HAP-1 (cell line): ENCODE measurements around the gene SLX4IP.
"Not testable (repeated sequence)": the region's sequence is repeated elsewhere in the genome, so short reads cannot be mapped to it uniquely, and the experiment has no call there.

ENCODE experiments used
- DNase-seq, 2 experiments: peaks; one replicate each; pipeline ENCODE4 v3.0.0-alpha.2; 2016 to 2020; ENCODE audit warnings: low spot score in 2 of 2
- H3K27me3 ChIP-seq: fragments of 250-450 bp; sonication (Bioruptor Pico); 2 replicates; pipeline ENCODE4 v1.5.1; 2020; ENCODE audit warnings: low read depth, mild to moderate bottlenecking, moderate library complexity
- H3K36me3 ChIP-seq: fragments of 250-450 bp; sonication (Bioruptor Pico); replicated peaks from 2 replicates; pipeline ENCODE4 v1.5.1; 2020; ENCODE audit warnings: mild to moderate bottlenecking
- H3K4me1 ChIP-seq: fragments of 250-450 bp; sonication (Bioruptor Pico); 2 replicates; pipeline ENCODE4 v1.5.1; 2020; ENCODE audit warnings: mild to moderate bottlenecking
- H3K4me3 ChIP-seq: fragments of 250-450 bp; sonication (Bioruptor Pico); 2 replicates; pipeline ENCODE4 v1.5.1; 2020; ENCODE audit warnings: mild to moderate bottlenecking, moderate library complexity
- H3K9me3 ChIP-seq: fragments of 250-450 bp; sonication (Bioruptor Pico); 2 replicates; pipeline ENCODE4 v1.5.1; 2020; ENCODE audit warnings: mild to moderate bottlenecking, moderate library complexity
- in situ Hi-C: fragments of 300-500 bp; cut with MboI; formaldehyde crosslinking; loops from 3 replicates; pipeline ENCODE4 v1.14.3; 2020; ENCODE audit warnings: low sequenced_read_pairs, inconsistent platforms, mixed read lengths

Gene SLX4IP

GRCh38 chr20:10603971-10604864 is 169.1 kb downstream of the SLX4IP start:
- in situ Hi-C loops = no loop called here
- H3K4me1 ChIP-seq = peaks cover 23% of the 10 kb centered on the region
- no peak overlapping the region for H3K4me3 ChIP-seq
- DNase-seq = peak; percentile 53 to 66
- H3K27me3 ChIP-seq = no peaks in the 10 kb centered on the region
- no peaks in the 10 kb centered on the region; the same call in 1 of the 2 replicates for H3K36me3 ChIP-seq
- no peaks in the 10 kb centered on the region for H3K9me3 ChIP-seq

- Histone ChIP-seq H3K36me3 (no peaks in the 10 kb centered on the region; the same call in 1 of the 2 replicates), H3K9me3 (no peaks in the 10 kb centered on the region), H3K4me3 (no peak overlapping the region), H3K4me1 (peaks cover 23% of the 10 kb centered on the region), H3K27me3 (no peaks in the 10 kb centered on the region)
- in situ Hi-C loops = no loop called here
- no peak for DNase-seq
Observed at GRCh38 chr20:10604865-10605440, 169.8 kb downstream of the SLX4IP start.

GRCh38 chr20:10605547-10606195 is 170.6 kb downstream of the SLX4IP start:
- Histone ChIP-seq H3K36me3 (no peaks in the 10 kb centered on the region; the same call in 1 of the 2 replicates), H3K4me3 (no peak overlapping the region), H3K27me3 (no peaks in the 10 kb centered on the region), H3K4me1 (peaks cover 23% of the 10 kb centered on the region), H3K9me3 (no peaks in the 10 kb centered on the region)
- DNase-seq = peak in 1 of 2 experiments; percentile 60
- in situ Hi-C loops = no loop called here

- Histone ChIP-seq H3K4me1 (peaks cover 36% of the 10 kb centered on the region), H3K27me3 (no peaks in the 10 kb centered on the region), H3K36me3 (no peaks in the 10 kb centered on the region; the same call in 1 of the 2 replicates), H3K4me3 (no peak overlapping the region), H3K9me3 (no peaks in the 10 kb centered on the region)
- DNase-seq = no peak
- in situ Hi-C loops = no loop called here
Observed at GRCh38 chr20:10609276-10609675, 174.2 kb downstream of the SLX4IP start.

GRCh38 chr20:10609770-10610169 is 174.7 kb downstream of the SLX4IP start:
- DNase-seq = no peak
- no peaks in the 10 kb centered on the region; the same call in 1 of the 2 replicates for H3K36me3 ChIP-seq
- H3K4me3 ChIP-seq = no peak overlapping the region
- peaks cover 32% of the 10 kb centered on the region for H3K4me1 ChIP-seq
- no peaks in the 10 kb centered on the region for H3K27me3 ChIP-seq
- in situ Hi-C loops = no loop called here
- H3K9me3 ChIP-seq = no peaks in the 10 kb centered on the region

- DNase-seq = no peak
- no peaks in the 10 kb centered on the region for H3K9me3 ChIP-seq
- in situ Hi-C loops = no loop called here
- no peaks in the 10 kb centered on the region; the same call in 1 of the 2 replicates for H3K36me3 ChIP-seq
- no peaks in the 10 kb centered on the region for H3K27me3 ChIP-seq
- H3K4me1 ChIP-seq = peaks cover 27% of the 10 kb centered on the region
- H3K4me3 ChIP-seq = no peak overlapping the region
Observed at GRCh38 chr20:10610251-10610650, 175.1 kb downstream of the SLX4IP start.

- Histone ChIP-seq H3K4me1 (peaks cover 18% of the 10 kb centered on the region), H3K27me3 (no peaks in the 10 kb centered on the region), H3K9me3 (no peaks in the 10 kb centered on the region), H3K36me3 (no peaks in the 10 kb centered on the region; the same call in 1 of the 2 replicates), H3K4me3 (no peak overlapping the region)
- in situ Hi-C loops = no loop called here
- peak; percentile 45 to 77 for DNase-seq
Observed at GRCh38 chr20:10611357-10611756, 176.3 kb downstream of the SLX4IP start.

GRCh38 chr20:10613426-10613825 is 178.3 kb downstream of the SLX4IP start:
- H3K9me3 ChIP-seq, in situ Hi-C loops, H3K27me3 ChIP-seq, H3K36me3 ChIP-seq, H3K4me3 ChIP-seq: not testable (repeated sequence)
- H3K4me1 ChIP-seq = peaks cover 20% of the 10 kb centered on the region
- DNase-seq = peak; percentile 55 to 63

- H3K27me3 ChIP-seq = no peaks in the 10 kb centered on the region
- in situ Hi-C loops = no loop called here
Observed at GRCh38 chr20:10613911-10614310, 178.8 kb downstream of the SLX4IP start.

GRCh38 chr20:10616212-10616611 is 181.1 kb downstream of the SLX4IP start:
- Histone ChIP-seq H3K4me1 (peaks cover 31% of the 10 kb centered on the region), H3K27me3 (no peaks in the 10 kb centered on the region), H3K9me3 (no peaks in the 10 kb centered on the region), H3K36me3 (no peaks in the 10 kb centered on the region), H3K4me3 (no peak overlapping the region)
- no peak for DNase-seq
- in situ Hi-C loops = no loop called here

More at GRCh38 chr20:10613911-10614310, 178.8 kb downstream of the SLX4IP start:
- Histone ChIP-seq H3K9me3 (no peaks in the 10 kb centered on the region), H3K36me3 (no peaks in the 10 kb centered on the region), H3K4me3 (no peak overlapping the region), H3K4me1 (peaks cover 22% of the 10 kb centered on the region)
- DNase-seq = no peak

- H3K9me3 ChIP-seq, DNase-seq, H3K4me3 ChIP-seq, H3K36me3 ChIP-seq, H3K27me3 ChIP-seq, in situ Hi-C loops: not testable (repeated sequence)
- peaks cover 28% of the 10 kb centered on the region for H3K4me1 ChIP-seq
Observed at GRCh38 chr20:10617549-10618133, 182.5 kb downstream of the SLX4IP start.

GRCh38 chr20:10618611-10619245 is 183.6 kb downstream of the SLX4IP start:
- Histone ChIP-seq H3K27me3 (no peaks in the 10 kb centered on the region), H3K36me3 (no peaks in the 10 kb centered on the region), H3K4me1 (peaks cover 21% of the 10 kb centered on the region), H3K9me3 (no peaks in the 10 kb centered on the region), H3K4me3 (no peak overlapping the region)
- in situ Hi-C loops = no loop called here
- DNase-seq = peak; percentile 48 to 82

GRCh38 chr20:10619427-10619826 is 184.3 kb downstream of the SLX4IP start:
- no peak overlapping the region for H3K4me3 ChIP-seq

More at GRCh38 chr20:10619427-10619826, 184.3 kb downstream of the SLX4IP start:
- Histone ChIP-seq H3K4me1 (peaks cover 17% of the 10 kb centered on the region), H3K36me3 (no peaks in the 10 kb centered on the region), H3K9me3 (no peaks in the 10 kb centered on the region), H3K27me3 (no peaks in the 10 kb centered on the region)
- in situ Hi-C loops = no loop called here
- peak; percentile 48 to 96 for DNase-seq
